SK-N-SH (cell line): ENCODE results near the gene C15orf39. TPM values are rescaled to one million over a fixed set of nuclear protein-coding genes. Genes with fewer than 3 reads are reported as not detected.
A peak's percentile ranks its signal among the peaks of the same experiment; 100 is the strongest.

ENCODE experiments used
- CTCF ChIA-PET: fragments of 300-600, 350-600 bp; formaldehyde crosslinking; extraction: SDS; loops from one replicate; lab custom pipeline; 2021; lab: Yijun Ruan, JAX
- POLR2A ChIA-PET: fragments of 350-600 bp; sonication (Branson Sonifier 250); formaldehyde crosslinking; extraction: SDS; loops from one replicate; lab custom pipeline; 2020; ENCODE audit warnings: antibody characterized with exemption, inconsistent platforms; lab: Yijun Ruan, JAX
- DNase-seq: peaks from one replicate; pipeline ENCODE4 v3.0.0; 2012
- H2AFZ ChIP-seq: fragments of 200-600 bp; sonication (generic); 2 replicates; pipeline ENCODE4 v1.8.1; 2016; ENCODE audit warnings: antibody characterized with exemption, mild to moderate bottlenecking, low read depth
- H3F3A ChIP-seq: fragments of 200-600 bp; sonication (generic); replicated peaks from 2 replicates; pipeline ENCODE3; 2016; ENCODE audit warnings: antibody characterized with exemption, mild to moderate bottlenecking; ENCODE audit not compliant: insufficient read depth
- H3K27ac ChIP-seq, 2 experiments: fragments of 200-500 bp in 1 of 2; fragments of 200-600 bp in 1 of 2; sonication (Bioruptor generic) in 1 of 2; sonication (generic), shearing (Covaris generic) in 1 of 2; 2 replicates each; pipeline versions ENCODE4 v1.5.1 to v1.6.1; 2014 to 2016; ENCODE audit warnings: low read depth in 2 of 2, inconsistent platforms in 1 of 2, low read length in 1 of 2, mild to moderate bottlenecking in 1 of 2, mixed read lengths in 1 of 2
- H3K27me3 ChIP-seq: fragments of 200-600 bp; sonication (generic), shearing (Covaris generic); 2 replicates; pipeline ENCODE4 v1.6.1; 2016; ENCODE audit warnings: mixed run types; ENCODE audit not compliant: insufficient read depth
- H3K36me3 ChIP-seq, 2 experiments: fragments of 200-500 bp in 1 of 2; fragments of 200-600 bp in 1 of 2; sonication (Bioruptor generic) in 1 of 2; sonication (generic) in 1 of 2; replicated peaks in 1 of 2; 2 replicates each; pipeline versions ENCODE3 to v1.5.1; 2014 to 2016; ENCODE audit warnings: low read length in 1 of 2, mild to moderate bottlenecking in 1 of 2; ENCODE audit not compliant: insufficient read depth in 2 of 2, control insufficient read depth in 1 of 2
- H3K4me1 ChIP-seq, 2 experiments: fragments of 200-500 bp in 1 of 2; fragments of 200-600 bp in 1 of 2; sonication (Bioruptor generic) in 1 of 2; sonication (generic), shearing (Covaris generic) in 1 of 2; 2 replicates each; pipeline versions ENCODE4 v1.5.1 to v1.6.1; 2014 to 2016; ENCODE audit warnings: low read depth in 1 of 2, low read length in 1 of 2, mixed run types in 1 of 2; ENCODE audit not compliant: insufficient read depth in 2 of 2, control insufficient read depth in 1 of 2
- H3K4me2 ChIP-seq: fragments of 200-600 bp; sonication (generic), shearing (Covaris generic); 2 replicates; pipeline ENCODE4 v1.6.1; 2017; ENCODE audit warnings: mixed run types
- H3K4me3 ChIP-seq, 2 experiments: fragments of 200-500 bp in 1 of 2; fragments of 200-600 bp in 1 of 2; sonication (Bioruptor generic) in 1 of 2; sonication (generic), shearing (Covaris generic) in 1 of 2; 2 replicates each; pipeline versions ENCODE4 v1.5.1 to v1.8.1; 2014 to 2016; ENCODE audit warnings: low read depth in 2 of 2, inconsistent platforms in 1 of 2, low read length in 1 of 2, mild to moderate bottlenecking in 1 of 2, mixed read lengths in 1 of 2, moderate library complexity in 1 of 2
- H3K79me2 ChIP-seq: fragments of 200-600 bp; sonication (generic); 2 replicates; pipeline ENCODE4 v1.8.1; 2017; ENCODE audit warnings: mild to moderate bottlenecking; ENCODE audit not compliant: insufficient read depth
- H3K9ac ChIP-seq: fragments of 200-600 bp; sonication (generic); 2 replicates; pipeline ENCODE4 v1.6.1; 2017; ENCODE audit warnings: mixed run types
- H3K9me2 ChIP-seq: fragments of 200-600 bp; sonication (generic); 2 replicates; pipeline ENCODE4 v1.6.1; 2017; ENCODE audit warnings: mixed run types
- H3K9me3 ChIP-seq: fragments of 200-600 bp; sonication (generic); 2 replicates; pipeline ENCODE4 v1.6.1; 2017; ENCODE audit warnings: mixed run types, mild to moderate bottlenecking, moderate library complexity
- H4K20me1 ChIP-seq: fragments of 200-600 bp; sonication (generic); 2 replicates; pipeline ENCODE4 v1.6.1; 2017; ENCODE audit warnings: mild to moderate bottlenecking, mixed run types; ENCODE audit not compliant: insufficient read depth
- ELF1 ChIP-seq: IDR thresholded peaks from 2 replicates; pipeline ENCODE4 v1.4.0; 2012
- EZH2phosphoT487 ChIP-seq: fragments of 200-600 bp; sonication (generic); IDR thresholded peaks from 2 replicates; pipeline ENCODE4 v1.6.1; 2017; ENCODE audit warnings: low read depth, mixed run types, mild to moderate bottlenecking, antibody characterized with exemption, moderate library complexity, borderline replicate concordance
- GABPA ChIP-seq: IDR thresholded peaks from 2 replicates; pipeline ENCODE4 v1.4.0; 2012; ENCODE audit warnings: low read depth, mild to moderate bottlenecking
- JUND ChIP-seq: IDR thresholded peaks from 2 replicates; pipeline ENCODE4 v1.4.0; 2012
- MEF2A ChIP-seq: IDR thresholded peaks from 2 replicates; pipeline ENCODE4 v1.4.0; 2012; ENCODE audit warnings: low read depth, borderline replicate concordance
- MXI1 ChIP-seq: IDR thresholded peaks from 2 replicates; pipeline ENCODE4 v1.6.1; 2012; ENCODE audit warnings: mild to moderate bottlenecking, low read depth, low read length, improper control_type of control experiment
- NRF1 ChIP-seq: IDR thresholded peaks from 2 replicates; pipeline ENCODE4 v1.6.1; 2012; ENCODE audit warnings: low read depth, mild to moderate bottlenecking, low read length
- PBX3 ChIP-seq: IDR thresholded peaks from 2 replicates; pipeline ENCODE4; 2012
- POLR2AphosphoS5 ChIP-seq: IDR thresholded peaks from 2 replicates; pipeline ENCODE4 v1.6.1; 2012; ENCODE audit warnings: low read depth, low read length
- RCOR1 ChIP-seq: fragments of 150-350 bp; IDR thresholded peaks from 2 replicates; pipeline ENCODE4 v1.6.1; 2017; ENCODE audit warnings: antibody characterized with exemption, low read length
- RFX5 ChIP-seq: IDR thresholded peaks from 2 replicates; pipeline ENCODE4 v1.6.1; 2012; ENCODE audit warnings: mild to moderate bottlenecking, improper control_type of control experiment, low read length
- RXRA ChIP-seq: IDR thresholded peaks from 2 replicates; pipeline ENCODE4 v1.4.0; 2012; ENCODE audit warnings: low read depth, mild to moderate bottlenecking, borderline replicate concordance
- SMC3 ChIP-seq: IDR thresholded peaks from 2 replicates; pipeline ENCODE4 v1.6.1; 2012; ENCODE audit warnings: low read depth, low read length, improper control_type of control experiment
- TAF1 ChIP-seq: IDR thresholded peaks from 2 replicates; pipeline ENCODE4 v1.6.1; 2012; ENCODE audit warnings: low read depth, mild to moderate bottlenecking, low read length, moderate library complexity, borderline replicate concordance
- USF2 ChIP-seq: fragments of 150-350 bp; IDR thresholded peaks from 2 replicates; pipeline ENCODE4 v1.6.1; 2017; ENCODE audit warnings: antibody characterized with exemption, low read length, low read depth, borderline replicate concordance
- ZBTB33 ChIP-seq: IDR thresholded peaks from 2 replicates; pipeline ENCODE4 v1.4.0; 2012; ENCODE audit warnings: low read depth, borderline replicate concordance
- WGBS: methylation state at CpG from one replicate; pipeline ENCODE4 v1.1.6; 2017; ENCODE audit warnings: low lambda C conversion rate; 5-methylcytosine and 5-hydroxymethylcytosine counted together
- polyA plus RNA-seq, 3 experiments: library from polyadenylated mRNA; depleted of rRNA; stranded (reverse); fragments of >200 nt; gene quantifications; 2 replicates each; pipeline ENCODE4 v1.2.3, GENCODE V29; 2012

The C15orf39 gene
- polyA plus RNA-seq, 1 of the 3 experiments (the other 2 are of a cell fraction), result 2.5 TPM

- H3K9me3 ChIP-seq, result no peaks in the 10 kb centered on the region
- no peak overlapping the region for H3K4me2 ChIP-seq
- H3K79me2 ChIP-seq, result no peaks in the 10 kb centered on the region
- H2AFZ ChIP-seq, result no peak overlapping the region
- no peaks in the 10 kb centered on the region for H3K9me2 ChIP-seq
- H3F3A ChIP-seq, result peaks cover 7% of the 10 kb centered on the region
- POLR2A ChIA-PET, result no interaction called here
- CTCF ChIA-PET, result interaction anchor here (1.5 kb wide), 1 partner anchor 26 kb away, joined by 3 read pairs; no protein-coding TSS in a partner anchor
- 94% methylated on average over 18 of the region's 53 CpGs for WGBS
- H3K27me3 ChIP-seq, result no peaks in the 10 kb centered on the region
- H3K36me3 ChIP-seq, result no peaks in the 10 kb centered on the region
- no peak overlapping the region for H3K27ac ChIP-seq
- no peak for TF ChIP-seq JUND
- no peak for TF ChIP-seq MEF2A
- TF ChIP-seq USF2, result no peak
- TF ChIP-seq, all 33 proteins: peak for 0
- Histone ChIP-seq H3K4me3 (no peak overlapping the region), H3K9ac (no peak overlapping the region), H3K4me1 (peaks cover 12 to 37% of the 10 kb centered on the region in 2 experiments; a peak in 3 of 4 replicates), H4K20me1 (no peaks in the 10 kb centered on the region)
- no peak for DNase-seq
Observed at GRCh38 chr15:75178171-75178937, 23.3 kb upstream of the C15orf39 start.

- no peak overlapping the region for H3K4me3 ChIP-seq
- no peak for DNase-seq
Observed at GRCh38 chr15:75178938-75179745, 22.5 kb upstream of the C15orf39 start.

More at GRCh38 chr15:75178938-75179745, 22.5 kb upstream of the C15orf39 start:
- 72% methylated on average over 9 of the region's 20 CpGs for WGBS
- Histone ChIP-seq H3K36me3 (no peaks in the 10 kb centered on the region), H3F3A (peaks cover 7% of the 10 kb centered on the region), H4K20me1 (no peaks in the 10 kb centered on the region), H3K27ac (peak overlapping the region in 1 of 2 experiments; percentile 24; a peak in 1 of 4 replicates), H3K9me2 (no peaks in the 10 kb centered on the region), H3K9me3 (no peaks in the 10 kb centered on the region), H3K79me2 (no peaks in the 10 kb centered on the region), H2AFZ (no peak overlapping the region), H3K4me1 (peaks cover 12 to 37% of the 10 kb centered on the region in 2 experiments; a peak in 3 of 4 replicates), H3K27me3 (no peaks in the 10 kb centered on the region), H3K9ac (no peak overlapping the region), H3K4me2 (no peak overlapping the region)
- POLR2A ChIA-PET, result no interaction called here
- CTCF ChIA-PET, result interaction anchor here (1.8 to 2.0 kb wide), 2 partner anchors 12 to 150 kb away, joined by 8 read pairs; no protein-coding TSS in a partner anchor
- no peak for TF ChIP-seq RCOR1
- no peak for TF ChIP-seq TAF1
- TF ChIP-seq RFX5, result no peak
- TF ChIP-seq RXRA, result no peak
- TF ChIP-seq MXI1, result no peak
- TF ChIP-seq ELF1, result no peak
- TF ChIP-seq POLR2AphosphoS5, result no peak
- TF ChIP-seq ZBTB33, result no peak
- TF ChIP-seq JUND, result no peak
- no peak for TF ChIP-seq GABPA
- no peak for TF ChIP-seq NRF1
- TF ChIP-seq SMC3, result no peak
- TF ChIP-seq USF2, result no peak
- no peak for TF ChIP-seq EZH2phosphoT487
- TF ChIP-seq PBX3, result no peak
